C4-2B (cell line): ENCODE measurements around the gene LCE3D.

Source experiments
- H3K27ac ChIP-seq: fragments of 450-650 bp; 2 replicates; pipeline ENCODE4 v1.5.1; 2017
- ZFX ChIP-seq: fragments of 450-650 bp; IDR thresholded peaks from 2 replicates; pipeline ENCODE4 v1.6.1; 2017
- TF ChIP-seq, protein P1 (sequence below): fragments of 450-650 bp; conservative IDR thresholded peaks from 2 replicates; pipeline ENCODE4 v1.5.1; 2017; ENCODE audit warnings: mild to moderate bottlenecking

LCE3D gene

DNA sequence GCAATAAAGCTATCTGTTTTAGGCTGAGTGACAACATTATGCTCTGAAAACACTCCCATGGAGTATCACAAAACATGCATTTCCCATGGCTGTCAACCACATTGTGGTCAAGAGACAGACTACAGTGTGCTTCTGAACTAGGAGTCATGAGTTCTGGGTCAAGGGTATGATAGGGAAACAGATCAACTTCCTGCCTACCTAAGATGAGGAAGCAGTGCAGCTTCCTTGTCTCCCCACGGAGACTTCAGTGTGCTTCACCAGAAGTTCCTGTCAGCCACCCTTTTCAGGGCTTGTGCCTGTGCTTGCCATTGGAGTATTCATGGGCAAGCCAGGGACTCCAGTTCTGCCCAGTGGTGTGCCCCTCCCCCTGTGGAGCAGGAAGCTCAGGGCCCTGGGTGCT is 33.6 kb downstream of the LCE3D start:
- TF ChIP-seq ZFX = no peak
- H3K27ac ChIP-seq = no peak overlapping the region

- no peak overlapping the region for H3K27ac ChIP-seq
- no peak for TF ChIP-seq ZFX
- TF ChIP-seq, protein P1, sequence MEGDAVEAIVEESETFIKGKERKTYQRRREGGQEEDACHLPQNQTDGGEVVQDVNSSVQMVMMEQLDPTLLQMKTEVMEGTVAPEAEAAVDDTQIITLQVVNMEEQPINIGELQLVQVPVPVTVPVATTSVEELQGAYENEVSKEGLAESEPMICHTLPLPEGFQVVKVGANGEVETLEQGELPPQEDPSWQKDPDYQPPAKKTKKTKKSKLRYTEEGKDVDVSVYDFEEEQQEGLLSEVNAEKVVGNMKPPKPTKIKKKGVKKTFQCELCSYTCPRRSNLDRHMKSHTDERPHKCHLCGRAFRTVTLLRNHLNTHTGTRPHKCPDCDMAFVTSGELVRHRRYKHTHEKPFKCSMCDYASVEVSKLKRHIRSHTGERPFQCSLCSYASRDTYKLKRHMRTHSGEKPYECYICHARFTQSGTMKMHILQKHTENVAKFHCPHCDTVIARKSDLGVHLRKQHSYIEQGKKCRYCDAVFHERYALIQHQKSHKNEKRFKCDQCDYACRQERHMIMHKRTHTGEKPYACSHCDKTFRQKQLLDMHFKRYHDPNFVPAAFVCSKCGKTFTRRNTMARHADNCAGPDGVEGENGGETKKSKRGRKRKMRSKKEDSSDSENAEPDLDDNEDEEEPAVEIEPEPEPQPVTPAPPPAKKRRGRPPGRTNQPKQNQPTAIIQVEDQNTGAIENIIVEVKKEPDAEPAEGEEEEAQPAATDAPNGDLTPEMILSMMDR = peak; percentile 71
Measured at GRCh38 chr1:152543820-152544219, 36.5 kb downstream of the LCE3D start.

GRCh38 chr1:152539901-152540300 is 40.4 kb downstream of the LCE3D start:
- TF ChIP-seq ZFX = no peak
- TF ChIP-seq, protein P1 = no peak
- H3K27ac ChIP-seq = no peak overlapping the region

GRCh38 chr1:152537496-152537895 is 42.8 kb downstream of the LCE3D start:
- H3K27ac ChIP-seq = no peak overlapping the region
- no peak for TF ChIP-seq ZFX

- H3K27ac ChIP-seq = no peak overlapping the region
- TF ChIP-seq ZFX = no peak
- TF ChIP-seq, protein P1 = no peak
Measured at GRCh38 chr1:152535774-152536173, 44.5 kb downstream of the LCE3D start.

GRCh38 chr1:152533327-152533938 is 46.9 kb downstream of the LCE3D start:
- no peak for TF ChIP-seq ZFX
- TF ChIP-seq, protein P1 = peak; percentile 94
- H3K27ac ChIP-seq = no peak overlapping the region
